ENCODE results near the gene FAM110A.

Gene FAM110A

DNA sequence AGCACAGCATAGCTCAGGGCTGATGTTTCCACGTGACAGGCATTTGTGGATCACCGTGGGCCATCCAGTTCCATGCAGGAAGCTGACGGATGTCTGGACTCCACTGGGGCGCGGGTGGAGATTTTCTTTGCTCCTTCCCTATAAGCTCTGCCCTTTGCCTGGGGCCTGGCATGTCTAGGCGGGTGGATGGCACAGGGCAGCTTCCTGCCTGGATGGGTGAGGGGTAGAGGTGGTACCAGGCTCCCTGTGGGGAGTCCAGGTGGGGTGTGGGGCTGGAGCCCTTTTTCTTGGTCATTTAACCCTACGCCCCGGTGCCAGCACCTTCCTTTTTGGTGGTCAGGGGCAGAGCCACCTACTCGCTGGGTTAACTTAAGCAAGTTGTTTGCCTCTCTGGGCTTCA lies 10.4 kb downstream of the FAM110A start:
- H3K4me3 Mint-ChIP-seq, result no peak overlapping the region
- H3K27ac Mint-ChIP-seq, result no peak overlapping the region
- H3K27me3 Mint-ChIP-seq (ENCODE audit: low read depth, poor library complexity), result peaks cover 78% of the 10 kb centered on the region
- TF ChIP-seq, protein P1, sequence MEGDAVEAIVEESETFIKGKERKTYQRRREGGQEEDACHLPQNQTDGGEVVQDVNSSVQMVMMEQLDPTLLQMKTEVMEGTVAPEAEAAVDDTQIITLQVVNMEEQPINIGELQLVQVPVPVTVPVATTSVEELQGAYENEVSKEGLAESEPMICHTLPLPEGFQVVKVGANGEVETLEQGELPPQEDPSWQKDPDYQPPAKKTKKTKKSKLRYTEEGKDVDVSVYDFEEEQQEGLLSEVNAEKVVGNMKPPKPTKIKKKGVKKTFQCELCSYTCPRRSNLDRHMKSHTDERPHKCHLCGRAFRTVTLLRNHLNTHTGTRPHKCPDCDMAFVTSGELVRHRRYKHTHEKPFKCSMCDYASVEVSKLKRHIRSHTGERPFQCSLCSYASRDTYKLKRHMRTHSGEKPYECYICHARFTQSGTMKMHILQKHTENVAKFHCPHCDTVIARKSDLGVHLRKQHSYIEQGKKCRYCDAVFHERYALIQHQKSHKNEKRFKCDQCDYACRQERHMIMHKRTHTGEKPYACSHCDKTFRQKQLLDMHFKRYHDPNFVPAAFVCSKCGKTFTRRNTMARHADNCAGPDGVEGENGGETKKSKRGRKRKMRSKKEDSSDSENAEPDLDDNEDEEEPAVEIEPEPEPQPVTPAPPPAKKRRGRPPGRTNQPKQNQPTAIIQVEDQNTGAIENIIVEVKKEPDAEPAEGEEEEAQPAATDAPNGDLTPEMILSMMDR (IDR thresholded peaks at IDR 0.05), result no peak
- H3K9me3 Mint-ChIP-seq, result no peaks in the 10 kb centered on the region
- H3K36me3 Mint-ChIP-seq (ENCODE audit: low read depth), result no peaks in the 10 kb centered on the region
- peaks cover 29% of the 10 kb centered on the region for H3K4me1 Mint-ChIP-seq
- no peak for DNase-seq

DNA sequence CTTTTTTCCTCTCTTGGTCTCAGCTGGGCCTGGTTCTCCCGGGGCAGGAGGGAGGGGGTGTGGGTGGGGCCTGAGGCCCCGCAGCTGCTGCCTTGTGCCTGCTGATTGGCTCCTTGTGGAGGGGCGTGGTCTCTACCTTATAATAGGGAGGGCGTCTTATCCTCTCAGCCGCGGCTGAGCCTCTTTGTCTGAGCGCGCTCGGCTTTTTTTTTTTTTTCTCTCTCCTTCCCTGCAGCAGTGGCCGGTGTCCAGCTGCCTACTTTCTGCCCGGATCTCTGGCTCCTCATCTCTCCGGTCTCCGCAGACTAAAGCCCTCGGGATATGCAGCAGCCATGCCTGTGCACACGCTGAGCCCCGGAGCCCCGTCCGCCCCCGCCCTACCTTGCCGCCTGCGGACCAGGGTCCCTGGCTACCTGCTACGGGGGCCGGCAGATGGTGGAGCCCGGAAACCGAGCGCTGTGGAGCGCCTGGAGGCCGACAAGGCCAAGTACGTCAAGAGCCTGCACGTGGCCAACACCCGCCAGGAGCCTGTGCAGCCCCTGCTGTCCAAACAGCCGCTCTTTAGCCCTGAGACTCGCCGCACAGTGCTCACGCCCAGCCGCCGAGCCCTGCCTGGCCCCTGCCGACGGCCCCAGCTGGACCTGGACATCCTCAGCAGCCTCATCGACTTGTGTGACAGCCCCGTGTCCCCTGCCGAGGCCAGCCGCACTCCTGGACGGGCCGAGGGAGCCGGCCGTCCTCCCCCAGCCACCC lies 11.1 kb downstream of the FAM110A start:
- no peaks in the 10 kb centered on the region for H3K36me3 Mint-ChIP-seq (ENCODE audit: low read depth)
- H3K9me3 Mint-ChIP-seq, result no peaks in the 10 kb centered on the region
- TF ChIP-seq, protein P1 (IDR thresholded peaks at IDR 0.05), result no peak
- H3K4me1 Mint-ChIP-seq, result peaks cover 29% of the 10 kb centered on the region
- peak overlapping the region; percentile 80 for H3K4me3 Mint-ChIP-seq
- peak; percentile 92 for DNase-seq
- H3K27me3 Mint-ChIP-seq (ENCODE audit: low read depth, poor library complexity), result peaks cover 71% of the 10 kb centered on the region
- H3K27ac Mint-ChIP-seq, result no peak overlapping the region

DNA sequence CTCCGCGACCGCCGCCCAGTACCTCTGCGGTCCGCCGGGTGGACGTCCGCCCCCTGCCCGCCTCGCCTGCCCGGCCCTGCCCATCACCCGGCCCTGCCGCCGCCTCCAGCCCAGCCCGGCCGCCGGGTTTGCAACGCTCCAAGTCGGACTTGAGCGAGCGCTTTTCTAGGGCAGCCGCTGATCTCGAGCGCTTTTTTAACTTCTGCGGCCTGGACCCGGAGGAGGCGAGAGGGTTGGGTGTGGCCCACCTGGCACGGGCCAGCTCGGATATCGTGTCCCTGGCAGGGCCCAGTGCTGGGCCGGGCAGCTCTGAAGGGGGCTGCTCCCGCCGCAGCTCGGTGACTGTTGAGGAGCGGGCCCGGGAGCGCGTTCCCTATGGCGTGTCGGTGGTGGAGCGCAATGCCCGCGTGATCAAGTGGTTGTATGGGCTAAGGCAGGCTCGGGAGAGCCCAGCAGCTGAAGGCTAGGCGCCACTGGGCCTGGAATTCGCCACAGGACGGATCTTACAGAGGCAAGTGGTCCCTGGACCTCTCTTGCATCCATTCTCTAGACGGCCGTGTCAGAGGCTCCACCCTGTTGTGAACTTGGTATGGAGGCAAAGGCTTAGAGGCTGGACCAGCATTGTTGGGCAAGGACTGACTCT lies 11.8 kb downstream of the FAM110A start:
- no peaks in the 10 kb centered on the region for H3K36me3 Mint-ChIP-seq (ENCODE audit: low read depth)
- H3K27ac Mint-ChIP-seq, result no peak overlapping the region
- H3K27me3 Mint-ChIP-seq (ENCODE audit: low read depth, poor library complexity), result peaks cover 65% of the 10 kb centered on the region
- TF ChIP-seq, protein P1 (IDR thresholded peaks at IDR 0.05), result no peak
- no peaks in the 10 kb centered on the region for H3K9me3 Mint-ChIP-seq
- peaks cover 29% of the 10 kb centered on the region for H3K4me1 Mint-ChIP-seq
- DNase-seq, result peak; percentile 42
- H3K4me3 Mint-ChIP-seq, result peak overlapping the region; percentile 49

DNA sequence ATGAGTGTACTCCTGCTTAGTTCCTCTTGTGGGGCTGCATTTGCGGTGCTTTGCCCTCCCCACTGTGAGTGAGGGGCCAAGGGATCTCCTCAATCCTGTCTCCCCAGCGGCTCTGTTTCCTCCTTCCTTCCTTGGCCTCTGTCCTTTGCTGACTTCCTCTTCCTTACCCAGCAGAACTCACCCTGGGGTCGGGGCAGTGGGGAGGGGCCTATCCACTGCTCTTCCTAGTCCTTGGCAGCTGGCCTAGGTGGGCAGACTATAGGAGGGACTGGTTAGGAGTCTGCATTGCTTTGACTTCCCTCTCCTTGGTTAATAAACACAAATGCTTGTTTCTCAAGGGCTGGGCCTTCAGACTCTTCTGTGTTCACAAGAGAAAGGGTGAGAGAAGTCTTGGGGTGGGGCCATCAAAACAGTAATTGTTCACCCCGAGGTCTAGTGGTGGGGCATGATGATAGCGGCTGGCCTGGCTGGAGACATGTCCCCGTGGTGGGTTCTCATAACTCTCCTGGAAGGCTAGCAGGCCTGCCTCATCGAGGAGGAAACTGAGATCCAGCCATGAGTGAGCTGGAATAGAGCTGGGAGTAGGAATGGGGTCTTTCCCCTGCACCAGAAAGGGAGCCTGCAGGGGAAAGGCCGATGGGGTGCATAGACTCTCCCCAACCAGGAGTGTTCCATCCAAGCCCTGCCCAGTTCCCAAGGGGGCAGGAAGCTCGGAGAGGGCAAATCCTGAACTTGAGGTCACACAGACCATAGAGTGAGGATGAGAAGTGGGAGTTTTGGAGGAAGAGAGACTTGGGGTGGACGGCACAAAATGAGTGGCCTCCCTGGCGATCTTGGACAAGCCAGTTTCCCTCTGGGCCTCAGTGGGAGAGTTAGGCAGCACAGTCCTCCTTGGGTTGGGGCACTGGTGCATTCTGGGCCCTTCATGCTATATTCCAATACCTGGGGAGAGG lies 12.7 kb downstream of the FAM110A start:
- Mint-ChIP-seq H3K27me3 (ENCODE audit: low read depth, poor library complexity) (peaks cover 60% of the 10 kb centered on the region), H3K27ac (no peak overlapping the region), H3K4me3 (peak overlapping the region; percentile 70), H3K36me3 (ENCODE audit: low read depth) (peaks cover 6% of the 10 kb centered on the region), H3K9me3 (no peaks in the 10 kb centered on the region), H3K4me1 (peaks cover 29% of the 10 kb centered on the region)
- TF ChIP-seq, protein P1 (IDR thresholded peaks at IDR 0.05), result no peak
- no peak for DNase-seq

DNA sequence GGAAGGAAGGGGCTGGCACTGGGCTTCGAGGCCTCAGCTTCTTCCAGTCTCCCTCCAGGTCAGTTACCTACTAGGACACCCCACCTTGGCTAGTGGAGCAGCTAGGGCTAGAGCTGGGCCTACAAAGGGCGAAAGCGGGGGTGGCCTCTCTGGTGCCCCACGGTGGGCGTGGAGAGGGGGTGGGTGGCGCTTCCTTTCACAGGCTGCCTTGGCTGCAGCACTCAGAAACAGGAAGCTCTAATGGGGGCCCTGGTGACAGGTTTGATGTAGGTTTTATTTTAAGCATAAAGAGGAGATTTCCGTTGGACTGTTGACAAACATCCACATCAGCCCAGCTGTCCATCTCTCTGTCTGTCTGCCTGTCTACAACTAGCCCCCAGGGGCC lies 13.4 kb downstream of the FAM110A start:
- TF ChIP-seq, protein P1 (IDR thresholded peaks at IDR 0.05), result no peak
- H3K27ac Mint-ChIP-seq, result no peak overlapping the region
- H3K27me3 Mint-ChIP-seq (ENCODE audit: low read depth, poor library complexity), result peaks cover 56% of the 10 kb centered on the region
- H3K9me3 Mint-ChIP-seq, result no peaks in the 10 kb centered on the region
- H3K4me3 Mint-ChIP-seq, result no peak overlapping the region
- peaks cover 26% of the 10 kb centered on the region for H3K4me1 Mint-ChIP-seq
- DNase-seq, result no peak
- peaks cover 6% of the 10 kb centered on the region for H3K36me3 Mint-ChIP-seq (ENCODE audit: low read depth)
